GM18870 (cell line): ENCODE measurements around the gene SLC7A11.
"Not testable (repeated sequence)": the region's sequence is repeated elsewhere in the genome, so short reads cannot be mapped to it uniquely, and the experiment has no call there.

ENCODE experiments used
- ATAC-seq: cut with Tn5 transposase; IDR thresholded peaks from one replicate; pipeline ENCODE4 v1.9.1; 2021; ENCODE audit warnings: moderate library complexity; ENCODE audit not compliant: unreplicated experiment

The SLC7A11 gene

GRCh38 chr4:138243369-138243768, 1.2 kb upstream of the SLC7A11 start:
- ATAC-seq = no peak

- no peak for ATAC-seq
These were observed 646 bp upstream of the SLC7A11 start for GRCh38 chr4:138242834-138243156.

- no peak for ATAC-seq
These were observed 671 bp downstream of the SLC7A11 start for GRCh38 chr4:138241281-138242075.

- no peak for ATAC-seq
These were observed 2.7 kb downstream of the SLC7A11 start for GRCh38 chr4:138239491-138239890.

- ATAC-seq = no peak
These were observed 3.4 kb downstream of the SLC7A11 start for GRCh38 chr4:138238521-138239292.

- not testable (repeated sequence) for ATAC-seq
These were observed 5.0 kb downstream of the SLC7A11 start for GRCh38 chr4:138237132-138237531.

GRCh38 chr4:138236037-138236436, 6.1 kb downstream of the SLC7A11 start:
- peak; percentile 13 for ATAC-seq

GRCh38 chr4:138235419-138235952, 6.7 kb downstream of the SLC7A11 start:
- ATAC-seq = peak; percentile 35

GRCh38 chr4:138234248-138234647, 7.9 kb downstream of the SLC7A11 start:
- ATAC-seq = no peak

GRCh38 chr4:138233313-138234034, 8.7 kb downstream of the SLC7A11 start:
- no peak for ATAC-seq

- ATAC-seq = no peak
These were observed 9.8 kb downstream of the SLC7A11 start for GRCh38 chr4:138232364-138232763.

GRCh38 chr4:138230048-138230447, 12.1 kb downstream of the SLC7A11 start:
- no peak for ATAC-seq

GRCh38 chr4:138229160-138229559, 13.0 kb downstream of the SLC7A11 start:
- no peak for ATAC-seq

GRCh38 chr4:138226351-138226750, 15.8 kb downstream of the SLC7A11 start:
- ATAC-seq = no peak

- no peak for ATAC-seq
These were observed 16.7 kb downstream of the SLC7A11 start for GRCh38 chr4:138225477-138225876.

- no peak for ATAC-seq
These were observed 17.5 kb downstream of the SLC7A11 start for GRCh38 chr4:138224614-138225013.

GRCh38 chr4:138223231-138223910, 18.8 kb downstream of the SLC7A11 start:
- no peak for ATAC-seq

GRCh38 chr4:138222046-138222445, 20.1 kb downstream of the SLC7A11 start:
- no peak for ATAC-seq

GRCh38 chr4:138218976-138219375, 23.2 kb downstream of the SLC7A11 start:
- no peak for ATAC-seq

- no peak for ATAC-seq
These were observed 24.6 kb downstream of the SLC7A11 start for GRCh38 chr4:138217567-138217966.
